GM12878 (cell line): ENCODE data around the gene KRTAP13-1. TPM values are rescaled to one million over a fixed set of nuclear protein-coding genes. Genes with fewer than 3 reads are reported as not detected.

Experiments
- ATAC-seq: fragments of 200-7000 bp; cut with Tn5 transposase; 3 replicates; pipeline ENCODE4 v1.9.1; 2020; ENCODE audit warnings: mild to moderate bottlenecking, moderate library complexity
- BruUV-seq: library from RNA; stranded (reverse); fragments of 400-500 nt; replicated peaks from 2 replicates; lab custom pipeline; 2021; lab: Mats Ljungman, UMichigan
- CTCF ChIA-PET: fragments of 300-600 bp; sonication (Branson Sonifier 250); formaldehyde crosslinking; extraction: SDS; loops from one replicate; lab custom pipeline; 2021; ENCODE audit warnings: inconsistent platforms; lab: Yijun Ruan, JAX
- POLR2A ChIA-PET: fragments of 350-600 bp; formaldehyde crosslinking; extraction: SDS; loops from one replicate; lab custom pipeline; 2021; ENCODE audit warnings: inconsistent platforms; lab: Charles Lee
- RAD21 ChIA-PET: fragments of 300-600 bp; sonication (Branson Sonifier 250); formaldehyde crosslinking; loops from one replicate; lab custom pipeline; 2023; ENCODE audit warnings: antibody characterized with exemption; ENCODE audit not compliant: unreplicated experiment; lab: Charles Lee
- SMC1A ChIA-PET: fragments of 300-600 bp; sonication (Branson Sonifier 250); formaldehyde crosslinking; loops from one replicate; lab custom pipeline; 2023; ENCODE audit not compliant: unreplicated experiment, uncharacterized antibody; lab: Charles Lee
- DNase-seq: peaks from one replicate; pipeline ENCODE4 v3.0.0-alpha.2; 2011; ENCODE audit warnings: low read depth, low spot score
- FAIRE-seq: peaks from 3 replicates; lab custom pipeline; 2011; peaks lifted over from hg19 to GRCh38; lab: Jason Lieb, UNC
- H2AFZ ChIP-seq: 2 replicates; pipeline ENCODE4 v1.6.0; 2011; ENCODE audit warnings: low read depth, low read length, control low read depth; ENCODE audit not compliant: control insufficient read depth
- H3K27ac ChIP-seq: 2 replicates; pipeline ENCODE4 v1.5.1; 2011; ENCODE audit warnings: control low read depth; ENCODE audit not compliant: control insufficient read depth, insufficient read depth
- H3K27me3 ChIP-seq, 2 experiments: replicated peaks in 1 of 2; 2 replicates each; pipeline versions ENCODE4 v1.6.0 to v1.6.1; 2011; ENCODE audit warnings: low read length in 1 of 2; ENCODE audit not compliant: control insufficient read depth in 2 of 2, insufficient read depth in 2 of 2
- H3K36me3 ChIP-seq, 2 experiments: 2 replicates each; pipeline ENCODE4 v1.5.1; 2011; ENCODE audit warnings: low read length in 1 of 2; ENCODE audit not compliant: control insufficient read depth in 2 of 2, insufficient read depth in 2 of 2
- H3K4me1 ChIP-seq: 2 replicates; pipeline ENCODE4 v1.6.1; 2011; ENCODE audit warnings: mild to moderate bottlenecking, low read length, moderate library complexity, mixed read lengths; ENCODE audit not compliant: control insufficient read depth, insufficient read depth
- H3K4me2 ChIP-seq: 2 replicates; pipeline ENCODE4 v1.6.0; 2011; ENCODE audit warnings: control low read depth; ENCODE audit not compliant: control insufficient read depth, insufficient read depth
- H3K4me3 ChIP-seq: fragments of 200-600 bp; sonication (generic); 2 replicates; pipeline ENCODE4 v1.5.1; 2016
- H3K79me2 ChIP-seq: 2 replicates; pipeline ENCODE4 v1.6.0; 2011; ENCODE audit warnings: low read length; ENCODE audit not compliant: control insufficient read depth, insufficient read depth
- H3K9ac ChIP-seq: 2 replicates; pipeline ENCODE4 v1.8.0; 2011; ENCODE audit warnings: low read length, control low read depth, mixed read lengths; ENCODE audit not compliant: control insufficient read depth, insufficient read depth
- H3K9me3 ChIP-seq: replicated peaks from 3 replicates; pipeline ENCODE4 v1.5.1; 2011; ENCODE audit warnings: mild to moderate bottlenecking, low read length; ENCODE audit not compliant: control insufficient read depth, insufficient read depth
- H4K20me1 ChIP-seq: 2 replicates; pipeline ENCODE4 v1.6.0; 2011; ENCODE audit not compliant: control insufficient read depth, insufficient read depth
- CBX5 ChIP-seq: sonication (generic); IDR thresholded peaks from 2 replicates; pipeline ENCODE4 v1.6.1; 2016; ENCODE audit warnings: low read depth, moderate library complexity, mild to moderate bottlenecking, inconsistent platforms
- JUNB ChIP-seq: IDR thresholded peaks from 2 replicates; pipeline ENCODE4 v1.6.1; 2016; ENCODE audit warnings: antibody characterized with exemption, mild to moderate bottlenecking
- NR2C2 ChIP-seq: IDR thresholded peaks from 2 replicates; pipeline ENCODE4 v1.6.1; 2011; ENCODE audit warnings: borderline replicate concordance, low read depth; ENCODE audit not compliant: control insufficient read depth, insufficient read length
- TBL1XR1 ChIP-seq: IDR thresholded peaks from 2 replicates; pipeline ENCODE4 v1.6.1; 2012; ENCODE audit warnings: low read depth, low read length, improper control_type of control experiment
- WRNIP1 ChIP-seq: IDR thresholded peaks from 2 replicates; pipeline ENCODE4 v1.6.1; 2011; ENCODE audit warnings: low read depth, low read length, improper control_type of control experiment, borderline replicate concordance
- ZSCAN29 ChIP-seq: fragments of 450-650 bp; IDR thresholded peaks from 2 replicates; pipeline ENCODE4 v1.6.1; 2017; ENCODE audit warnings: mild to moderate bottlenecking, moderate library complexity
- WGBS: methylation state at CpG from one replicate; pipeline ENCODE4 v1.1.6; 2016; ENCODE audit warnings: low lambda C conversion rate; ENCODE audit not compliant: insufficient replicate concordance, insufficient coverage; ENCODE audit errors: missing lambda C conversion rate; 5-methylcytosine and 5-hydroxymethylcytosine counted together
- in situ Hi-C: fragments of 300-500 bp; cut with MboI; formaldehyde crosslinking; loops from 9 replicates; pipeline ENCODE4 v1.14.3; 2018; ENCODE audit warnings: mixed read lengths
- intact Hi-C: fragments of 100-400 bp; cut with micrococcal nuclease; formaldehyde crosslinking; loops from one replicate; pipeline ENCODE4 v1.14.2; 2022; ENCODE audit not compliant: unreplicated experiment
- polyA plus RNA-seq, 11 experiments: library from polyadenylated mRNA; depleted of rRNA in 4 of 11; unstranded in 6 of 11; stranded (reverse) in 5 of 11; fragments of >200 nt; fragmentation: Nextera tagmentation in 4 of 11; fragmentation: Illumina TruSeq in 1 of 11; extraction: Ambion mirVana in 4 of 11; extraction: Trizol in 1 of 11; gene quantifications; 1 replicate in 1 of 11; 2 replicates in 10 of 11; pipeline versions ENCODE4 v1.2.1 to v1.2.3, GENCODE V29; 2011 to 2016; ENCODE audit warnings: inconsistent platforms in 2 of 11, missing spikeins in 2 of 11, low read depth in 1 of 11
- total RNA-seq, 4 experiments: library from RNA; depleted of rRNA in 3 of 4; stranded (reverse); fragments of >200 nt in 3 of 4; fragmentation: Illumina TruSeq in 1 of 4; extraction: Trizol in 1 of 4; gene quantifications; 2 replicates each; pipeline versions ENCODE4 v1.2.1 to v1.2.3, GENCODE V29; 2013 to 2021
- TF ChIP-seq, protein P1 (sequence below): fragments of 450-650 bp; IDR thresholded peaks from 2 replicates; pipeline ENCODE4 v1.6.1; 2014; ENCODE audit warnings: mild to moderate bottlenecking
- TF ChIP-seq, protein P2 (sequence below): fragments of 450-650 bp; formaldehyde crosslinking; IDR thresholded peaks from 2 replicates; pipeline ENCODE4 v1.5.0; 2022; ENCODE audit warnings: mild to moderate bottlenecking, missing genetic modification characterization
- TF ChIP-seq, protein P3 (sequence below), 3 experiments: IDR thresholded peaks in 2 of 3; conservative IDR thresholded peaks in 1 of 3; 2 replicates each; pipeline ENCODE4 v1.5.1; 2011; ENCODE audit warnings: low read depth in 3 of 3, low read length in 3 of 3, mild to moderate bottlenecking in 3 of 3, control low read depth in 2 of 3, moderate library complexity in 2 of 3, inconsistent platforms in 1 of 3, mixed read lengths in 1 of 3; ENCODE audit not compliant: control insufficient read depth in 2 of 3, insufficient read depth in 1 of 3; ENCODE audit errors: extremely low read depth in 1 of 3

KRTAP13-1 gene
- total and polyA plus RNA-seq, 10 of the 15 experiments (the other 5 are each of a cell fraction or from before 2014, with no cell fraction given): not detected

DNA sequence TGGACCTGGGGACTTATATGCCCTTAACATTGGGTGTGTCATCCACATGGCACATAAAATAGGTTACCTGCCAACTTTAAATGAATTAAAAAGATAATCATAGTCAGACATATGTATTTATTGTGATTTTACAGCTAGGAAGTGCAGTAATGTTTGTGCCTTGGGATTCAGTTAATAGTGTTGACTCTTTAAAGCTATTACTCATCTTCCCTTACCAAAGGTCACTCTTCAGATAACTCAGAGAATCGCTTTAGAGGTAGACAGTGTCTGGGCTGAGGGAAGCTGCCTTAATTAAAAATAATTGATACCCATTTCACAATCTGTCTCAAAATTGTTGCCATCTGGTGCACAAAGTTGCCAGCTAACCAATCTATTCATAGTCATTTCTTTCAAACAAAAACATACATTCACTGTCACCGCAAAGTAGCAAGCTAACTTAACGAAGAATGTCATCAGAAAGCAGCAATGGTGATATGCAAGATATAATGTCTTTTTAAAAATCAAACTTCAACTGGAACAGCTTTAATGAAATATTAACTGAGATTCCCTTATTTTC lies 41.3 kb downstream of the KRTAP13-1 start:
- H3K4me1 ChIP-seq: no peaks in the 10 kb centered on the region
- no peak overlapping the region for H3K4me2 ChIP-seq
- ChIA-PET RAD21 (no interaction called here), POLR2A (no interaction called here), CTCF (interaction anchor here (1.1 kb wide), 1 partner anchor 615 kb away, joined by 3 read pairs; no protein-coding TSS in a partner anchor), SMC1A (no interaction called here)
- H3K4me3 ChIP-seq: no peak overlapping the region
- no peak overlapping the region for H3K27ac ChIP-seq
- no peaks in the 10 kb centered on the region for H3K27me3 ChIP-seq
- WGBS: 37% methylated on average over 3 of the region's 3 CpGs
- H3K79me2 ChIP-seq: no peaks in the 10 kb centered on the region
- intact Hi-C loops (loop anchor here (10.0 kb wide), 1 partner anchor 648 kb away; no protein-coding TSS in a partner anchor), in situ Hi-C loops (no loop called here)
- DNase-seq (no peak), ATAC-seq (no peak), FAIRE-seq (no peak)
- BruUV-seq: no TSS peak
- H2AFZ ChIP-seq: no peak overlapping the region
- no peaks in the 10 kb centered on the region for H4K20me1 ChIP-seq
- H3K9me3 ChIP-seq: no peaks in the 10 kb centered on the region
- H3K9ac ChIP-seq: no peak overlapping the region
- H3K36me3 ChIP-seq: no peaks in the 10 kb centered on the region
- TF ChIP-seq, protein P1, sequence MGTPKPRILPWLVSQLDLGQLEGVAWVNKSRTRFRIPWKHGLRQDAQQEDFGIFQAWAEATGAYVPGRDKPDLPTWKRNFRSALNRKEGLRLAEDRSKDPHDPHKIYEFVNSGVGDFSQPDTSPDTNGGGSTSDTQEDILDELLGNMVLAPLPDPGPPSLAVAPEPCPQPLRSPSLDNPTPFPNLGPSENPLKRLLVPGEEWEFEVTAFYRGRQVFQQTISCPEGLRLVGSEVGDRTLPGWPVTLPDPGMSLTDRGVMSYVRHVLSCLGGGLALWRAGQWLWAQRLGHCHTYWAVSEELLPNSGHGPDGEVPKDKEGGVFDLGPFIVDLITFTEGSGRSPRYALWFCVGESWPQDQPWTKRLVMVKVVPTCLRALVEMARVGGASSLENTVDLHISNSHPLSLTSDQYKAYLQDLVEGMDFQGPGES: no peak
- TF ChIP-seq TBL1XR1: no peak
- no peak for TF ChIP-seq JUNB
- no peak for TF ChIP-seq CBX5
- TF ChIP-seq, protein P2, sequence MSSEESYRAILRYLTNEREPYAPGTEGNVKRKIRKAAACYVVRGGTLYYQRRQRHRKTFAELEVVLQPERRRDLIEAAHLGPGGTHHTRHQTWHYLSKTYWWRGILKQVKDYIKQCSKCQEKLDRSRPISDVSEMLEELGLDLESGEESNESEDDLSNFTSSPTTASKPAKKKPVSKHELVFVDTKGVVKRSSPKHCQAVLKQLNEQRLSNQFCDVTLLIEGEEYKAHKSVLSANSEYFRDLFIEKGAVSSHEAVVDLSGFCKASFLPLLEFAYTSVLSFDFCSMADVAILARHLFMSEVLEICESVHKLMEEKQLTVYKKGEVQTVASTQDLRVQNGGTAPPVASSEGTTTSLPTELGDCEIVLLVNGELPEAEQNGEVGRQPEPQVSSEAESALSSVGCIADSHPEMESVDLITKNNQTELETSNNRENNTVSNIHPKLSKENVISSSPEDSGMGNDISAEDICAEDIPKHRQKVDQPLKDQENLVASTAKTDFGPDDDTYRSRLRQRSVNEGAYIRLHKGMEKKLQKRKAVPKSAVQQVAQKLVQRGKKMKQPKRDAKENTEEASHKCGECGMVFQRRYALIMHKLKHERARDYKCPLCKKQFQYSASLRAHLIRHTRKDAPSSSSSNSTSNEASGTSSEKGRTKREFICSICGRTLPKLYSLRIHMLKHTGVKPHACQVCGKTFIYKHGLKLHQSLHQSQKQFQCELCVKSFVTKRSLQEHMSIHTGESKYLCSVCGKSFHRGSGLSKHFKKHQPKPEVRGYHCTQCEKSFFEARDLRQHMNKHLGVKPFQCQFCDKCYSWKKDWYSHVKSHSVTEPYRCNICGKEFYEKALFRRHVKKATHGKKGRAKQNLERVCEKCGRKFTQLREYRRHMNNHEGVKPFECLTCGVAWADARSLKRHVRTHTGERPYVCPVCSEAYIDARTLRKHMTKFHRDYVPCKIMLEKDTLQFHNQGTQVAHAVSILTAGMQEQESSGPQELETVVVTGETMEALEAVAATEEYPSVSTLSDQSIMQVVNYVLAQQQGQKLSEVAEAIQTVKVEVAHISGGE: no peak
- TF ChIP-seq WRNIP1: no peak
- TF ChIP-seq, protein P3, sequence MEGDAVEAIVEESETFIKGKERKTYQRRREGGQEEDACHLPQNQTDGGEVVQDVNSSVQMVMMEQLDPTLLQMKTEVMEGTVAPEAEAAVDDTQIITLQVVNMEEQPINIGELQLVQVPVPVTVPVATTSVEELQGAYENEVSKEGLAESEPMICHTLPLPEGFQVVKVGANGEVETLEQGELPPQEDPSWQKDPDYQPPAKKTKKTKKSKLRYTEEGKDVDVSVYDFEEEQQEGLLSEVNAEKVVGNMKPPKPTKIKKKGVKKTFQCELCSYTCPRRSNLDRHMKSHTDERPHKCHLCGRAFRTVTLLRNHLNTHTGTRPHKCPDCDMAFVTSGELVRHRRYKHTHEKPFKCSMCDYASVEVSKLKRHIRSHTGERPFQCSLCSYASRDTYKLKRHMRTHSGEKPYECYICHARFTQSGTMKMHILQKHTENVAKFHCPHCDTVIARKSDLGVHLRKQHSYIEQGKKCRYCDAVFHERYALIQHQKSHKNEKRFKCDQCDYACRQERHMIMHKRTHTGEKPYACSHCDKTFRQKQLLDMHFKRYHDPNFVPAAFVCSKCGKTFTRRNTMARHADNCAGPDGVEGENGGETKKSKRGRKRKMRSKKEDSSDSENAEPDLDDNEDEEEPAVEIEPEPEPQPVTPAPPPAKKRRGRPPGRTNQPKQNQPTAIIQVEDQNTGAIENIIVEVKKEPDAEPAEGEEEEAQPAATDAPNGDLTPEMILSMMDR (IDR thresholded peaks at IDR 0.05 in 2 of 3, conservative IDR thresholded peaks at IDR 0.05 in 1 of 3; ENCODE audit: control insufficient read depth in 2 of 3, extremely low read depth in 1 of 3, insufficient read depth in 1 of 3, low read depth in 3 of 3, low read length in 3 of 3): no peak
- TF ChIP-seq ZSCAN29: no peak
- TF ChIP-seq NR2C2: no peak
